OCI-M1 (cell line): Measurements from ENCODE around the gene AFP.

ENCODE experiments used
- DNase-seq: peaks from one replicate; lab custom pipeline; 2025; lab: John Stamatoyannopoulos, UW

The AFP gene

DNA sequence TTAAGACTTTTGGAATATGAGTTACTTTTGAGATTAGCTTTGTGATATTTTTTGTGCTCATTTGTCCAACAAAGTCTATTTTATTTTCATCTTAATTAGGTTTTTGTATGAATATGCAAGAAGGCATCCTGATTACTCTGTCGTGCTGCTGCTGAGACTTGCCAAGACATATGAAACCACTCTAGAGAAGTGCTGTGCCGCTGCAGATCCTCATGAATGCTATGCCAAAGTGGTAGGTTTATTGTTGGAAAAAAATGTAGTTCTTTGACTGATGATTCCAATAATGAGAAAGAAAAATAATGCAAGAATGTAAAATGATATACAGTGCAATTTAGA, 21.1 kb upstream of the AFP start:
- no peak for DNase-seq

DNA sequence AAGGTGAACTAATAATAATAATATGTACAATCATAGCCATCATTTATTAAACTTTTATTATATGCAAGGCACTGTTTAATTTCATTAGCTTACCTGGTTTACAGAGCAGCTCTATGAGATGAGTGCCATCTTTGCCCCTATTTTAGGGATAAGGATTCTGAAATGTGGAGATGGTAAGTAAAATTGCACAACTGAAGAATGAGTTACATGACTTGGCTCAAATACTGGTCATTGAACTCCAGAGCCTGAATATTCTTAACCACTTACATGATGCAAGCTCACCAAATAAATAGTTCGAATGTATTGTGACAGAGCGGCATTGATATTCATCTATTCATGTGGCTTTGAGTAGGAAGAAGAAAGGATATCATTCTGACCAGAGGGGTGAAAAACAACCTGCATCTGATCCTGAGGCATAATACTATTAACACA, 20.2 kb upstream of the AFP start:
- peak; percentile 86 for DNase-seq

DNA sequence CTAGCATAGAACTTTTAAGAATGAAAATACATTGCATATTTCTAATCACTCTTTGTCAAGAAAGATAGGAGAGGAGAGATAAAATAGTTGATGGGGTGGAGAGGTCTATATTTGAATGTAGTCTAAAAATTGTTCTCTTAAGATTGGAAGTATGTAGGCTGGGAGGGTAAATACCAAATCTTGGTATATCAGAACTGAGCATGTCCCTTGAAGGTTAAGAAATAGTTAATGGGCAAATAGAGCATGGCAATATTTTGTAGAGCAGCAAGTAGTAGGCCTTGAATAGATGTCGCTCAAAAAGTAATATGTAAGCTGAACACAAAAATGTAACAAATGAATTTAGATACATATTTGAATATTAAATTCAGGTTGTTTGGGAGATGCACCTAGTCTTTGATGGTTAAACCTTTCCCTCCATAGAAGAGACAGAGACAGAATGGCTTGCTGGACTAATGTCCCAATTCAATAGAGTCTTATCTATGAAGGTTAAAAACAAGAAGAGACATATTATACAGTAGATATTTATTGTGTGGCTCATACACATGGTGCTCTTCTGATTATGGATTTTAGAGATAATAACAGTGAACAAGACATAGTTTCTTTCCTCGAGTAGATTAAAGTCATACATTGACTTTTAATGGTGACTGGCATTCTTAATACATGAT, 19.5 kb upstream of the AFP start:
- DNase-seq = peak; percentile 44

- no peak for DNase-seq
Observed at GRCh38 chr4:73417342-73417741, 18.7 kb upstream of the AFP start.

- DNase-seq = peak; percentile 21
Observed at GRCh38 chr4:73417973-73418372, 18.0 kb upstream of the AFP start.

GRCh38 chr4:73418677-73419076, 17.3 kb upstream of the AFP start:
- DNase-seq = no peak

- DNase-seq = no peak
Observed at GRCh38 chr4:73419106-73420038, 16.6 kb upstream of the AFP start.

- DNase-seq = no peak
Observed at GRCh38 chr4:73420615-73421014, 15.4 kb upstream of the AFP start.

DNA sequence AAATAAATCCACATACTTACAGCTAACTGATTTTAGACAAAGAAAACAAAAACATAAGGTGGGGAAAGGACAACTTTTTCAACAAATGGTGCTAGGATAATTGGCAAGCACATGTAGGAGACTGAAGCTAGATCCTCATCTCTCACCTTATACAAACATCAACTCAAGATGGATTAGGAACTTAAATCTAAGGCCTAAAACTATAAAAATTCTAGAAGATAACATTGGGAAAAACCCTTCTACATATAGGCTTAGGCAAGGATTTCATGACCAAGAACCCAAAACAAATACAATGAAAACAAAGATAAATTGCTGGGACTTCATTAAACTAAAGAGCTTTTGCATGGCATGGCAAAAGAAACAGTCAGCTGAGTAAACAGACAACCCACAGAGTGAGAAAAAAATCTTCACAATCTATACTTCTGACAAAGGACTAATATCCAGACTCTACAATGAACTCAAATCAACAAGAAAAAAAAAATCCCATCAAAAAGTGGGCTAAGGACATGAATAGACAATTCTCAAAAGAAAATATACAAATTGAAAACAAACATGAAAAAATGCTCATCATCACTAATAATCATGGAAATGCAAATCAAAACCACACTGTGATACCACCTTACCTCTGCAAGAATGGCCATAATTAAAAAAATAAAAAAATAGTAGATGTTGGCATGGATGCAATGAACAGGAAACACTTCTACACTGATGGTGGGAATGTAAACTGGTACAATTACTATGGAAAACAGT, 14.1 kb upstream of the AFP start:
- no peak for DNase-seq

DNA sequence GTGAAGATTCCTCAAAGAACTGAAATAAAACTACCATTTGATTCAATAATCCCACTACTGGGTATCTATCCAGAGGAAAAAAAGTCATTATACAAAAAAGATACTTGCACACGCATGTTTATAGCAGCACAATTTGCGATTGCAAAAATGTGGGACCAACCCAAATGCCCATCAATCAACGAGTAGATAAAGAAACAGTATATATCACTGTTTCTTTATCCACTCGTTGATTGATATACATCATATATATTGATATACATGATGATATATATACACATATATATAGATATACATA, 13.6 kb upstream of the AFP start:
- DNase-seq = no peak

DNA sequence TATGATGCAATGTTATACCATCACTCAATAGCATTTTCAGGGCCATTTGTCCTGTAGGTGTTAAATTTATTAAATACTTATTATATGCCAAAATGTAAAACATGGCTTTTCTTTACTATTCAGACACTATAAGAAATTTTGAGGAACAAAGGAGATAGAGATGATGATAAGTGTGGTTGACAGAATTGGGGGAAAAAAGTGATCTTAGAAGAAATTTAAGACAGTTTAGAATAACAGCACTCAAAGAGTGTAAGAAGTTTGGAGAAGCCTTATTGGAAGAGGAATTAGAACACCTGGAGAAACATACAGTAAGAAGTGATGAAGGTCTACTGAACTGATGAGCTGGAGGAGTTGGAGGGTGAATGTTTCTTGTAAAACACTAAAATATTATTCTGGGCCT, 12.8 kb upstream of the AFP start:
- no peak for DNase-seq

DNA sequence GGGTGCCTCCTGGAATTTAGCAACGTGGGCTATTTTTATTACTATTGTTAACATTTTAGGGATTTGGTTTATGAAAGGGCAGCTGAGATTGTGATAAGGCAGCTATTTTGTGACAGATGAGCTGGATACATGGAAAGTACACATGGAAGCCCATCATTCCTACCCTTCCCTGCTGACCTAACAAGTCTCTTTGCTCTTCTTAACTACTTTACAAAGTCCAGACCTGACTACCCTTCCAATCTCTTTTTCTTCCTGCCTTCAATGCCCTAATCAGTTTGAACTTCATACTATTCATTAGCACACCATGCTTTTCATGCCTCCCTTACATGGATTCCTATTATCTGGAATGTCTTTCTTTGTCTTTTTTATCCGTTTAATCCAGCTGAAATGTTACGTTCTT, 9.4 kb upstream of the AFP start:
- no peak for DNase-seq

GRCh38 chr4:73429118-73429517, 6.9 kb upstream of the AFP start:
- DNase-seq = no peak

- peak; percentile 56 for DNase-seq
Observed at GRCh38 chr4:73429826-73430587, 6.0 kb upstream of the AFP start.

DNA sequence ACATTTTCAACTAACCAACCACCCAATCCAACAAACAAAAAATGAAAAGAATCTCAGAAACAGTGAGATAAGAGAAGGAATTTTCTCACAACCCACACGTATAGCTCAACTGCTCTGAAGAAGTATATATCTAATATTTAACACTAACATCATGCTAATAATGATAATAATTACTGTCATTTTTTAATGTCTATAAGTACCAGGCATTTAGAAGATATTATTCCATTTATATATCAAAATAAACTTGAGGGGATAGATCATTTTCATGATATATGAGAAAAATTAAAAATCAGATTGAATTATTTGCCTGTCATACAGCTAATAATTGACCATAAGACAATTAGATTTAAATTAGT, 4.2 kb upstream of the AFP start:
- DNase-seq = no peak

DNA sequence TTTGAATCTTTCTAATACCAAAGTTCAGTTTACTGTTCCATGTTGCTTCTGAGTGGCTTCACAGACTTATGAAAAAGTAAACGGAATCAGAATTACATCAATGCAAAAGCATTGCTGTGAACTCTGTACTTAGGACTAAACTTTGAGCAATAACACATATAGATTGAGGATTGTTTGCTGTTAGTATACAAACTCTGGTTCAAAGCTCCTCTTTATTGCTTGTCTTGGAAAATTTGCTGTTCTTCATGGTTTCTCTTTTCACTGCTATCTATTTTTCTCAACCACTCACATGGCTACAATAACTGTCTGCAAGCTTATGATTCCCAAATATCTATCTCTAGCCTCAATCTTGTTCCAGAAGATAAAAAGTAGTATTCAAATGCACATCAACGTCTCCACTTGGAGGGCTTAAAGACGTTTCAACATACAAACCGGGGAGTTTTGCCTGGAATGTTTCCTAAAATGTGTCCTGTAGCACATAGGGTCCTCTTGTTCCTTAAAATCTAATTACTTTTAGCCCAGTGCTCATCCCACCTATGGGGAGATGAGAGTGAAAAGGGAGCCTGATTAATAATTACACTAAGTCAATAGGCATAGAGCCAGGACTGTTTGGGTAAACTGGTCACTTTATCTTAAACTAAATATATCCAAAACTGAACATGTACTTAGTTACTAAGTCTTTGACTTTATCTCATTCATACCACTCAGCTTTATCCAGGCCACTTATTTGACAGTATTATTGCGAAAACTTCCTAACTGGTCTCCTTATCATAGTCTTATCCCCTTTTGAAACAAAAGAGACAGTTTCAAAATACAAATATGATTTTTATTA, 3.6 kb upstream of the AFP start:
- DNase-seq = peak; percentile 59

GRCh38 chr4:73433140-73433539, 2.9 kb upstream of the AFP start:
- peak; percentile 77 for DNase-seq

DNA sequence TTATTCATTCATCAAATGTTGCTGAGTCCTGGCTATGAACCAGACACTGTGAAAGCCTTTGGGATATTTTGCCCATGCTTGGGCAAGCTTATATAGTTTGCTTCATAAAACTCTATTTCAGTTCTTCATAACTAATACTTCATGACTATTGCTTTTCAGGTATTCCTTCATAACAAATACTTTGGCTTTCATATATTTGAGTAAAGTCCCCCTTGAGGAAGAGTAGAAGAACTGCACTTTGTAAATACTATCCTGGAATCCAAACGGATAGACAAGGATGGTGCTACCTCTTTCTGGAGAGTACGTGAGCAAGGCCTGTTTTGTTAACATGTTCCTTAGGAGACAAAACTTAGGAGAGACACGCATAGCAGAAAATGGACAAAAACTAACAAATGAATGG, 1.7 kb upstream of the AFP start:
- DNase-seq = peak; percentile 65

DNA sequence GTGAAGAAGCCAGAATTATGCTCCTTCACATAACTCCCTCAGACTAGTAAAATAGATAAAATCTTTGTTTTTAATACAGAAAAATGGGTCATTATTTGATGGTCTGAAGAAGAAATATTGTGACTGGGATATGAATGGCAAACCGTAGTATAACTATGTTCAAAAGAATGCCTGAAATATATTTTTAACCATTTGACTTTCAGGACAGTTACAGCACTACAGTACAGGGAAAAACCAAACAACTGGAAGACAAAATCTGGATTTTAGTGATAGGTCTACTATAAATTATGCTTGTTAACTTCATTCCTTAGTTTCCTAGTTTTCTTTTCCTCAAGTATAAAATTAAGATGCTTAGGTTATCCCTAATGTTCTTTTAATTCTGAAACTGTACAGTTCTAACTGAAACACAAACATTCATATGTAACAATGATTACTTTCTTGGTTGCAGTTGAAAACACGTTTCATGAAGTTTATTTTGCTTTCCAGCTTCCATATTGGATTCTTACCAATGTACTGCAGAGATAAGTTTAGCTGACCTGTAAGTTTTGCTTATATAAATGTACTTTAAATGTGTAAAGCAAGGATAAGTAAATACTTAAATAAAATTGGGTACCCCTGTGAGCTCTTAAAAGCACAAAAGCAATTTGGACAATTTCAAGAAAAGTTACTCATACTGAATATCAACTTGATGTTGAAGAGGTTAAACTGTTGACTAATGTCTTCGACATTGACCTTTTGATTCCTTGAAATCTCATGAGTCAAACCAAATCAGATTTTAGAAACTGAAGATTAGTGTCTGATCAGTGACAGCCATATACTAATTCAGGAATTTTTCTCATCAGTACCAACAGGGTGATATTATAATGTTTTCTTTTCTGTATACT, 895 bp downstream of the AFP start:
- no peak for DNase-seq

- DNase-seq = no peak
Observed at GRCh38 chr4:73437558-73437956, 1.5 kb downstream of the AFP start.
